SU-DHL-6 (cell line): ENCODE results near the gene ADAD1.

Source experiments
- H2AFZ ChIP-seq: fragments of 200-600 bp; sonication (generic); 2 replicates; pipeline ENCODE4 v1.6.1; 2014; ENCODE audit warnings: low read depth, mild to moderate bottlenecking, moderate library complexity, mixed read lengths, antibody characterized with exemption, low read length; ENCODE audit not compliant: severe bottlenecking
- H3F3A ChIP-seq: fragments of 200-600 bp; shearing (Covaris generic); 2 replicates; pipeline ENCODE4 v1.6.0; 2016; ENCODE audit warnings: antibody characterized with exemption, mild to moderate bottlenecking; ENCODE audit not compliant: insufficient read depth
- H3K27ac ChIP-seq: fragments of 200-600 bp; sonication (generic); 2 replicates; pipeline ENCODE4 v1.5.1; 2016; ENCODE audit warnings: low read depth, mild to moderate bottlenecking, low read length, moderate library complexity, mixed read lengths
- H3K27me3 ChIP-seq: fragments of 200-600 bp; sonication (generic), shearing (Covaris generic); 2 replicates; pipeline ENCODE4 v1.6.0; 2014; ENCODE audit warnings: mild to moderate bottlenecking, low read length
- H3K36me3 ChIP-seq: fragments of 200-600 bp; sonication (generic); 2 replicates; pipeline ENCODE4 v1.6.1; 2014; ENCODE audit warnings: mild to moderate bottlenecking, low read length, mixed read lengths
- H3K4me2 ChIP-seq: fragments of 300-600, 200-600 bp; shearing (Covaris generic), sonication (generic); 2 replicates; pipeline ENCODE4 v1.6.0; 2014; ENCODE audit warnings: low read length, low read depth, mild to moderate bottlenecking; ENCODE audit not compliant: poor library complexity, severe bottlenecking
- H3K4me3 ChIP-seq: fragments of 200-600 bp; sonication (generic); 2 replicates; pipeline ENCODE4 v1.5.1; 2014; ENCODE audit warnings: antibody characterized with exemption, low read length, mild to moderate bottlenecking, mixed read lengths; ENCODE audit not compliant: insufficient read depth, poor library complexity, severe bottlenecking
- H3K79me2 ChIP-seq: fragments of 200-600 bp; sonication (generic); 2 replicates; pipeline ENCODE4 v1.6.1; 2014; ENCODE audit warnings: mild to moderate bottlenecking, low read length, moderate library complexity; ENCODE audit not compliant: insufficient read depth
- H3K9ac ChIP-seq: fragments of 200-600 bp; sonication (generic); 2 replicates; pipeline ENCODE4 v1.7.0; 2014; ENCODE audit warnings: mild to moderate bottlenecking, low read length
- H3K9me2 ChIP-seq: fragments of 200-600 bp; sonication (generic); replicated peaks from 2 replicates; pipeline ENCODE4 v1.6.1; 2014; ENCODE audit warnings: low read length; ENCODE audit not compliant: insufficient read depth
- H3K9me3 ChIP-seq: fragments of 200-600 bp; sonication (generic); 2 replicates; pipeline ENCODE4 v1.6.1; 2014; ENCODE audit warnings: low read length, mixed read lengths; ENCODE audit not compliant: insufficient read depth
- H4K20me1 ChIP-seq: fragments of 200-600 bp; sonication (generic); 2 replicates; pipeline ENCODE4 v1.6.1; 2014; ENCODE audit warnings: low read depth, mild to moderate bottlenecking, antibody characterized with exemption, low read length, moderate library complexity, mixed read lengths
- EZH2phosphoT487 ChIP-seq: fragments of 200-600 bp; sonication (generic), shearing (Covaris generic); conservative IDR thresholded peaks from 2 replicates; pipeline ENCODE4 v1.6.1; 2018; ENCODE audit warnings: mild to moderate bottlenecking, antibody characterized with exemption, low read length, moderate library complexity, mixed read lengths
- TF ChIP-seq, protein P1 (sequence below): fragments of 200-600 bp; sonication (generic); IDR thresholded peaks from one replicate; pipeline ENCODE4 v1.5.1; 2017; ENCODE audit warnings: antibody characterized with exemption, mild to moderate bottlenecking, low read length, moderate library complexity; ENCODE audit not compliant: insufficient read depth, poor library complexity, severe bottlenecking

The ADAD1 gene

DNA sequence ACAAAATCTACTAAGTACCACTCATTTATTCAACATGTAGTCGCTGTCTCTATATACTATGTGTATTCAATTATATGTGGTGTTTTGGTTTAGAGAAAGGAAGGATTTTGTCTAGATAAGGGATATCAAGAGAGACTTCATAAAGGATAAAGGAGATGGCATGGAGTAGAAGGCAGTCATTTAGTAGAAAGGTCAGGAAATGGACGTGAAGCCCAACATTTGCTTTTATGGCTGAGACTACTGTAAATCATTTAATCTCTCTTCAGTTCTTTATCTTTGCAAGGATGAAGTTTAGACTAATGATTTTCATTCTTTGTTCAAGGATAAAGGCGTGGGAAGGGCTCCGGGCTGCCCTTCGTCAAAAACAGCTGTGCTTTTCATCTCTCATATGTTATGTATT is 52.5 kb downstream of the ADAD1 start:
- Histone ChIP-seq H3K4me3 (no peak overlapping the region), H3K9ac (no peak overlapping the region), H3K4me2 (no peak overlapping the region), H3K79me2 (no peaks in the 10 kb centered on the region), H3K27me3 (no peaks in the 10 kb centered on the region), H4K20me1 (no peaks in the 10 kb centered on the region), H3K9me2 (no peaks in the 10 kb centered on the region), H3K9me3 (no peaks in the 10 kb centered on the region), H2AFZ (no peak overlapping the region), H3K27ac (no peak overlapping the region), H3K36me3 (no peaks in the 10 kb centered on the region), H3F3A (no peaks in the 10 kb centered on the region)
- TF ChIP-seq EZH2phosphoT487: no peak
- TF ChIP-seq, protein P1, sequence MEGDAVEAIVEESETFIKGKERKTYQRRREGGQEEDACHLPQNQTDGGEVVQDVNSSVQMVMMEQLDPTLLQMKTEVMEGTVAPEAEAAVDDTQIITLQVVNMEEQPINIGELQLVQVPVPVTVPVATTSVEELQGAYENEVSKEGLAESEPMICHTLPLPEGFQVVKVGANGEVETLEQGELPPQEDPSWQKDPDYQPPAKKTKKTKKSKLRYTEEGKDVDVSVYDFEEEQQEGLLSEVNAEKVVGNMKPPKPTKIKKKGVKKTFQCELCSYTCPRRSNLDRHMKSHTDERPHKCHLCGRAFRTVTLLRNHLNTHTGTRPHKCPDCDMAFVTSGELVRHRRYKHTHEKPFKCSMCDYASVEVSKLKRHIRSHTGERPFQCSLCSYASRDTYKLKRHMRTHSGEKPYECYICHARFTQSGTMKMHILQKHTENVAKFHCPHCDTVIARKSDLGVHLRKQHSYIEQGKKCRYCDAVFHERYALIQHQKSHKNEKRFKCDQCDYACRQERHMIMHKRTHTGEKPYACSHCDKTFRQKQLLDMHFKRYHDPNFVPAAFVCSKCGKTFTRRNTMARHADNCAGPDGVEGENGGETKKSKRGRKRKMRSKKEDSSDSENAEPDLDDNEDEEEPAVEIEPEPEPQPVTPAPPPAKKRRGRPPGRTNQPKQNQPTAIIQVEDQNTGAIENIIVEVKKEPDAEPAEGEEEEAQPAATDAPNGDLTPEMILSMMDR: no peak

- TF ChIP-seq EZH2phosphoT487: no peak
- TF ChIP-seq, protein P1: no peak
- H3K4me2 ChIP-seq: no peak overlapping the region
- H3K36me3 ChIP-seq: no peaks in the 10 kb centered on the region
- H3K27me3 ChIP-seq: no peaks in the 10 kb centered on the region
- H3K79me2 ChIP-seq: no peaks in the 10 kb centered on the region
- H3K27ac ChIP-seq: no peak overlapping the region
- no peak overlapping the region for H3K4me3 ChIP-seq
- no peaks in the 10 kb centered on the region for H3K9me3 ChIP-seq
- H4K20me1 ChIP-seq: no peaks in the 10 kb centered on the region
- H3K9me2 ChIP-seq: no peaks in the 10 kb centered on the region
- no peak overlapping the region for H3K9ac ChIP-seq
- no peaks in the 10 kb centered on the region for H3F3A ChIP-seq
- H2AFZ ChIP-seq: no peak overlapping the region
Measured at GRCh38 chr4:122434285-122434684, 55.5 kb downstream of the ADAD1 start.

- Histone ChIP-seq H2AFZ (no peak overlapping the region), H3K27me3 (no peaks in the 10 kb centered on the region), H3K27ac (no peak overlapping the region), H3K4me2 (no peak overlapping the region), H3K4me3 (no peak overlapping the region), H3K9me3 (no peaks in the 10 kb centered on the region), H3K36me3 (no peaks in the 10 kb centered on the region), H3F3A (no peaks in the 10 kb centered on the region), H3K79me2 (no peaks in the 10 kb centered on the region), H3K9ac (no peak overlapping the region), H4K20me1 (no peaks in the 10 kb centered on the region), H3K9me2 (no peaks in the 10 kb centered on the region)
- no peak for TF ChIP-seq EZH2phosphoT487
- TF ChIP-seq, protein P1: no peak
Measured at GRCh38 chr4:122450847-122451246, 72.0 kb downstream of the ADAD1 start.
